Measurements from ENCODE around the gene MTRFR. TPM values are rescaled to one million over a fixed set of nuclear protein-coding genes. Genes with fewer than 3 reads are reported as not detected.

The MTRFR gene
- polyA plus RNA-seq, 1 of the 3 experiments (the other 2 are of a cell fraction), result 6.6 TPM

DNA sequence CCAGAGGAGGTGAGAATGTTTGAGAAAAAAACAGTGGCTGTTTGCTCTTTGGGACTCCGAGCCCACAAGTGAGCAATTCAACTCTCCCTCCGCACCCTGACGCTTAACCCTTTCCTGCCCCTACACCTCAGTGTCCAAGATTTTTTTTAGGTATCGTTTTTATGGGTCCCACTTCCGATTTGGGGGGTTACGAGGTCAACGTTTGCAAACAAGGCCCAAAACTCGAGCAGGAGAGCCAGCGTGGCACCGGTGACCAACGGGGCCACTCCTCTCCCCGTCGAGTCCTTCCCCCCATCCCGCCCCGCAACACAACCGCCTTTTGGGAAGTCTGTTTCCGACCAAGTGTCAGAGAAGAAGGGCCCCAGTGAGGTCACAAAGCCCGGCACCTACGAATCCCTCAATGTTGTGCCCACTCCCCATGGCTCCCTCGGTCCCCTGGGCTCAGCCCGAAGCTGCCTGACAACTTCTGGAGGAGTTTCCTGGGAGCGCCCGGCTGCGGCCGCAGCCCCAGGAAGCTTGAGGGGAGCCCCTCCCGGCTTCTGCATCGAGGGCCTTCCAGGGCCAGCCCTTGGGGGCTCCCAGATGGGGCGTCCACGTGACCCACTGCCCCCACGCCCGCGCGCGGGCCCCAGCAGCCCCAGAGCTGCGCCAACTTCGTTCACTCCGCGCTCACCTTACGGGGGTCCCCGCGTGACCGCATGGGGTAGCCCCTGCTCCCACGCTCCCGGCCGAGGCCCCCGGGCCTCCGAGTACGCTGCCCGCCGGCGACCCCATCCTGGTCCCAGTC, 37.2 kb downstream of the MTRFR start:
- POLR2A ChIA-PET, result interaction anchor here (0.9 to 3.5 kb wide), 3 partner anchors 30 to 95 kb away, joined by 4 to 47 read pairs (median 10); partner anchors contain the start of genes MPHOSPH9 and MTRFR
- TF ChIP-seq TEAD4 (IDR thresholded peaks at IDR 0.05; ENCODE audit: borderline replicate concordance, insufficient read depth) (no peak), SIN3A (IDR thresholded peaks at IDR 0.05; ENCODE audit: borderline replicate concordance, low read depth, low read length) (0 out of 2 replicates have a peak, but pooled peaks have one; percentile 1), USF1 (IDR thresholded peaks at IDR 0.05; ENCODE audit: borderline replicate concordance, low read depth) (peak; percentile 67)
- peaks cover 69% of the 10 kb centered on the region for H3K79me2 ChIP-seq (ENCODE audit: insufficient read depth)
- H3K4me1 ChIP-seq (ENCODE audit: control insufficient read depth in 1 of 2, insufficient read depth in 2 of 2, low read depth in 1 of 2, low read length in 1 of 2), result peaks cover 5 to 46% of the 10 kb centered on the region in 2 experiments; a peak in 3 of 4 replicates
- peak; percentile 57 for DNase-seq
- H4K20me1 ChIP-seq (ENCODE audit: insufficient read depth), result peaks cover 20% of the 10 kb centered on the region
- peak overlapping the region; percentile 96 for H3K4me2 ChIP-seq
- no peaks in the 10 kb centered on the region for H3K9me2 ChIP-seq
- peak overlapping the region; percentile 86 for H3K9ac ChIP-seq
- peaks cover 7% of the 10 kb centered on the region for H3F3A ChIP-seq (replicated peaks; ENCODE audit: insufficient read depth)
- peak overlapping the region; percentile 83 to 90 for H3K4me3 ChIP-seq (ENCODE audit: low read depth in 2 of 2, low read length in 1 of 2)
- 3% methylated on average over 32 of the region's 51 CpGs for WGBS (ENCODE audit: low lambda C conversion rate)
- CTCF ChIA-PET, result interaction anchor here (0.9 to 2.3 kb wide), 12 partner anchors 12 to 330 kb away, joined by 3 to 14 read pairs (median 4); partner anchors contain the start of genes KMT5A, MPHOSPH9 and MTRFR
- no peaks in the 10 kb centered on the region for H3K9me3 ChIP-seq
- H2AFZ ChIP-seq (ENCODE audit: low read depth), result no peak overlapping the region
- H3K36me3 ChIP-seq (replicated peaks in 1 of 2; ENCODE audit: control insufficient read depth in 1 of 2, insufficient read depth in 2 of 2, low read length in 1 of 2), result peaks cover 0 to 12% of the 10 kb centered on the region in 2 experiments
- H3K27ac ChIP-seq (ENCODE audit: low read depth in 2 of 2, low read length in 1 of 2), result peak overlapping the region; percentile 80 to 99
- H3K27me3 ChIP-seq (ENCODE audit: insufficient read depth), result no peaks in the 10 kb centered on the region

DNA sequence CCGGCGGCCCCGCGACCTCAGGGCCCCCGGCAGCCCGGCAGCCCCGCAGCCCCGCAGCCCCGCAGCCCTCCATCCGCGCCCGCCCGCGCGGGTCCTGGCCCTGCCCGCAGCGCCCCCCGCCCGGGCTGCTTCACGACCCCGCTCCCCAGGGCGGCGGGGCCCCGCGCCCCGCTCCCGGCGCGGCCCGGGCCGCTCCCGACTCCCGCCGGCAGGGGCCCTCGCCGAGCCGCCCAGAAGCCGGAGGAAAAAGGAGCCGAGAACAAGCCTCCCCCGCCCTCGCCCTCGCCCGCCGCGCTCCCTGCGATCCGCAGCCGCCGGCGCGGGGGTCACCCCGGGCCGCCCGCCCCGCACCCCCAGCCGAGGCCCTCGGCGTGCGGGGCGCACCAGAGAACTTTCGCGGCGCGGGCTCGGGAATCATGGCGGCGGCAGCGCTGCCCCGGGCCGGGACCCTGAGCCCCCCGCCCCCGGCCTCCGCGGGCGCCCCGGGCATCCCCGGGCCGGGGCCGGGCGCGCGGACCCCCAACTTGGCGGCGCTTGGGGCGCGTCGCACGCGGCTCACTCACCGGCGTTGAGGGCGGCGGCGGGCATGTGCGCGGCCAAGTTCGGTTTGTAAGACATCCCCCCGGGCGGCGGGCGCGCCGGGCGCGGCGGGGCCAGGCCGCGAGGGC, 37.9 kb downstream of the MTRFR start:
- Histone ChIP-seq H3K27me3 (ENCODE audit: insufficient read depth) (no peaks in the 10 kb centered on the region), H3K4me2 (no peak overlapping the region; the same call in 1 of the 2 replicates), H3K4me3 (ENCODE audit: low read depth in 2 of 2, low read length in 1 of 2) (peak overlapping the region; percentile 83 to 90; a peak in 3 of 4 replicates), H2AFZ (ENCODE audit: low read depth) (no peak overlapping the region), H3F3A (replicated peaks; ENCODE audit: insufficient read depth) (peaks cover 7% of the 10 kb centered on the region), H3K9me2 (no peaks in the 10 kb centered on the region), H3K36me3 (replicated peaks in 1 of 2; ENCODE audit: control insufficient read depth in 1 of 2, insufficient read depth in 2 of 2, low read length in 1 of 2) (peaks cover 0 to 7% of the 10 kb centered on the region in 2 experiments), H3K9ac (peak overlapping the region; percentile 86; the same call in 1 of the 2 replicates), H3K27ac (ENCODE audit: low read depth in 2 of 2, low read length in 1 of 2) (peak overlapping the region in 1 of 2 experiments; percentile 99; a peak in 2 of 4 replicates), H4K20me1 (ENCODE audit: insufficient read depth) (peaks cover 18% of the 10 kb centered on the region), H3K79me2 (ENCODE audit: insufficient read depth) (peaks cover 62% of the 10 kb centered on the region), H3K9me3 (no peaks in the 10 kb centered on the region), H3K4me1 (ENCODE audit: control insufficient read depth in 1 of 2, insufficient read depth in 2 of 2, low read depth in 1 of 2, low read length in 1 of 2) (peaks cover 5 to 42% of the 10 kb centered on the region in 2 experiments; a peak in 3 of 4 replicates)
- peak; percentile 89 for DNase-seq
- POLR2A ChIA-PET, result interaction anchor here (2.6 kb wide), 1 partner anchor 94 kb away, joined by 10 read pairs; no protein-coding TSS in a partner anchor
- CTCF ChIA-PET, result interaction anchor here (1.2 to 2.3 kb wide), 7 partner anchors 11 to 113 kb away, joined by 3 to 14 read pairs (median 5); partner anchors contain the start of genes KMT5A, MPHOSPH9 and MTRFR
- WGBS (ENCODE audit: low lambda C conversion rate), result no CpG with 5 or more reads among the region's 108 CpGs
- TF ChIP-seq FOXJ3 (CRISPR knock-in tag; IDR thresholded peaks at IDR 0.05) (no peak), TEAD4 (IDR thresholded peaks at IDR 0.05; ENCODE audit: borderline replicate concordance, insufficient read depth) (no peak), SIN3A (IDR thresholded peaks at IDR 0.05; ENCODE audit: borderline replicate concordance, low read depth, low read length) (peak; percentile 6; the same call in 1 of the 2 replicates), RAD21 (IDR thresholded peaks at IDR 0.05; ENCODE audit: low read length) (peak; percentile 54), NRF1 (IDR thresholded peaks at IDR 0.05; ENCODE audit: low read depth, low read length) (no peak), POLR2AphosphoS5 (IDR thresholded peaks at IDR 0.05; ENCODE audit: low read depth, low read length) (no peak), RCOR1 (IDR thresholded peaks at IDR 0.05; ENCODE audit: low read length) (no peak), MXI1 (IDR thresholded peaks at IDR 0.05; ENCODE audit: low read depth, low read length) (no peak), CHD2 (IDR thresholded peaks at IDR 0.05; ENCODE audit: low read length, partially characterized antibody) (no peak), USF1 (IDR thresholded peaks at IDR 0.05; ENCODE audit: borderline replicate concordance, low read depth) (no peak), SMC3 (IDR thresholded peaks at IDR 0.05; ENCODE audit: low read depth, low read length) (peak; percentile 28; the same call in 1 of the 2 replicates), MAX (IDR thresholded peaks at IDR 0.05; ENCODE audit: low read depth) (no peak)
- TF ChIP-seq, protein P1, sequence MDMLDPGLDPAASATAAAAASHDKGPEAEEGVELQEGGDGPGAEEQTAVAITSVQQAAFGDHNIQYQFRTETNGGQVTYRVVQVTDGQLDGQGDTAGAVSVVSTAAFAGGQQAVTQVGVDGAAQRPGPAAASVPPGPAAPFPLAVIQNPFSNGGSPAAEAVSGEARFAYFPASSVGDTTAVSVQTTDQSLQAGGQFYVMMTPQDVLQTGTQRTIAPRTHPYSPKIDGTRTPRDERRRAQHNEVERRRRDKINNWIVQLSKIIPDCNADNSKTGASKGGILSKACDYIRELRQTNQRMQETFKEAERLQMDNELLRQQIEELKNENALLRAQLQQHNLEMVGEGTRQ (IDR thresholded peaks at IDR 0.05; ENCODE audit: borderline replicate concordance, low read depth, low read length), result no peak
- TF ChIP-seq, protein P2, sequence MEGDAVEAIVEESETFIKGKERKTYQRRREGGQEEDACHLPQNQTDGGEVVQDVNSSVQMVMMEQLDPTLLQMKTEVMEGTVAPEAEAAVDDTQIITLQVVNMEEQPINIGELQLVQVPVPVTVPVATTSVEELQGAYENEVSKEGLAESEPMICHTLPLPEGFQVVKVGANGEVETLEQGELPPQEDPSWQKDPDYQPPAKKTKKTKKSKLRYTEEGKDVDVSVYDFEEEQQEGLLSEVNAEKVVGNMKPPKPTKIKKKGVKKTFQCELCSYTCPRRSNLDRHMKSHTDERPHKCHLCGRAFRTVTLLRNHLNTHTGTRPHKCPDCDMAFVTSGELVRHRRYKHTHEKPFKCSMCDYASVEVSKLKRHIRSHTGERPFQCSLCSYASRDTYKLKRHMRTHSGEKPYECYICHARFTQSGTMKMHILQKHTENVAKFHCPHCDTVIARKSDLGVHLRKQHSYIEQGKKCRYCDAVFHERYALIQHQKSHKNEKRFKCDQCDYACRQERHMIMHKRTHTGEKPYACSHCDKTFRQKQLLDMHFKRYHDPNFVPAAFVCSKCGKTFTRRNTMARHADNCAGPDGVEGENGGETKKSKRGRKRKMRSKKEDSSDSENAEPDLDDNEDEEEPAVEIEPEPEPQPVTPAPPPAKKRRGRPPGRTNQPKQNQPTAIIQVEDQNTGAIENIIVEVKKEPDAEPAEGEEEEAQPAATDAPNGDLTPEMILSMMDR (IDR thresholded peaks at IDR 0.05), result peak; percentile 14; the same call in 1 of the 2 replicates
